GM19468 (cell line): ENCODE results near the gene PLEKHA6.
"Not testable (repeated sequence)": the region's sequence is repeated elsewhere in the genome, so short reads cannot be mapped to it uniquely, and the experiment has no call there.

Source experiments
- ATAC-seq: cut with Tn5 transposase; IDR thresholded peaks from one replicate; pipeline ENCODE4 v1.9.1; 2021; ENCODE audit warnings: mild to moderate bottlenecking, moderate library complexity, moderate number of reproducible peaks; ENCODE audit not compliant: unreplicated experiment; ENCODE audit errors: extremely low read depth

Gene PLEKHA6

DNA sequence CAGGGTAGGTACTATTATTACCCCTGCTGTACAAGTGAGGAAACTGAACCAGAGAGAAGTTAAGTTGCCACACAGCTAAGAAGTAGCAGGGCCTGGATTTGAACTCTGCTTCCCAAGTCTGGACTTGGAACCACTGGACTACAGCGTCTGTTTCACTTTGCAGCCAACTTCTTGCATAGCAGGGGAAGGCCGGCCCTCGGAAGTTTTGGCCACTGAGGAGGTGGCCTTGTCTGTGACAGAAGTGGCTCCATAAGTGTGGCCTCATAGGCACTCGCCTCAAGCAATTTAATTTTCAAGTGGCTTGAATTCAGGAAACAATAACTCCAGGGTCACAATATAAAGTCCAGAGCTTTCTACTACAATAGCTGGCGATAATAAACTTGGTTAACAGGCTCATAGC, 41.4 kb downstream of the PLEKHA6 start:
- ATAC-seq = no peak

DNA sequence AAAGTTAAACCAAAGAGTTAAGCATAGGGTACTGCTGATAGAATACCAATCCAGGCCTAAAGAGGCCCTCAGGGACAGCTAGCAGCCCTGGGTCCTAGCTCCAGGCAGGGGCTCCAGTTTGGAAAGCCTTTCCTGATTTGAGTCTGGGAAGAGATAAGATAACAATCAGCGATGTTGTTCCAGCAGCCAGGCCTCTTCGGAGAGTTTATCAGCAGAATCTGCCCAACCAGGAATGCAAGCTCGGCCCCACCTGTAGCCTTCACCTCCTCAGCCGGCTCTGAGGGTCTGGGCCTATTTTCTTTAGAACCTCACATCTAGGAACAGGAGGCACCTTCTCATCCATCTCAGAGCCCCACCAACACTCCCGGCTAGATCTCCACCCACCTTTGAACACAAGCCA, 42.6 kb downstream of the PLEKHA6 start:
- ATAC-seq = no peak

DNA sequence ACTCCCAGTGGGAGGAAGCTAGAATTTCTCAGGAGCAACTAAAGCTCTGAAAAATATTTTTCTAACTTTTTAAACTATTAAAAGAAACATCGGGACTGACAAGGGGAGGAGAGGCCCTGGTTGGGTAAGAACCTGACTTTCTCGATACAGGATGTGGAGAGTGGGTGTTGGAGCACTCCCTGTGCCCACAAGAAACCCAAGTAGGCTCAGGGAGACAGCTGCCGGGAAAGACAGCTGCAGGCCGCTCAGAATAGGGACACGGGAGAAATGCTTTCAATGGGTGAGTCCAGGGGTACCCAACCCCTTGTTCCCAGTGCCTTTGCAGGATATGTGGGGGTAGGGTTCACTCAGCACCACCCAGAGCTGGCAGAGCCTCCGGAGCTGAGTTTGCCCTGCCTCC, 43.6 kb downstream of the PLEKHA6 start:
- no peak for ATAC-seq

DNA sequence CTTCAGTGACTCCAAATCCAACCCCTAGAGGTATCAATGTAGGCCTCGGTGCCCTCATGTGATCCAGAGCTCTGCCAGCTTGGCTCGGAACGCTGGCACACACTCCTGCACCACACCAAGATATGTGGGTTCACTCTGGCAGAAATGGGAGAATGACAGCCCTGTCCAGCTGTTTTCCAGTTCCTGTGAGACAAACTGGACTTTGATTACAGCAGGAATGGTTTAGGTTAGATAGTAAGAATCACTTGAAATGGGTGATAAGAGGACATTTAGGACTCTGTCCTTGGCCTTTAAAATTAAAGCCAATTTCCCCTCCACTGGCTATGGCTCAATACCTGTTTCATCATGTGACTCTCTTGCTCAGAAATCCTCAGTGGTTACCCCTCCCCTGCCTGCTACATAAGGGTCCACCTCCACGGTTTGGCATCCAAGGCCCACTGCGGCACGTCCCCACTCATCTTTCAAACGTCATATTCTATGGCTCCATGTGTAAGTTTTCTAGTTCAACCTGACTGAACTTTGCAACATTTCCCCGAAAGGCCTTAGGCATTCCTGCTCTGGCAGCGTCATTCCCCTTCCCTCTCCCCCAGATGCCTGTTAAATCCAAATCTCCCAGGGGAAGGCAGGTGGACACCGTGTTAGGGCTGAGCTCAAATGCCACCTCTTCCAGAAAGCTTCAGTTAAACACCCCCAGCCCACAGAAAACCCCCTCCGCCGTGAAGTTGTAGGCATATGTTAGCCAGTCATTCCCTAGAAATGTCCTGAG, 44.7 kb downstream of the PLEKHA6 start:
- ATAC-seq = no peak

DNA sequence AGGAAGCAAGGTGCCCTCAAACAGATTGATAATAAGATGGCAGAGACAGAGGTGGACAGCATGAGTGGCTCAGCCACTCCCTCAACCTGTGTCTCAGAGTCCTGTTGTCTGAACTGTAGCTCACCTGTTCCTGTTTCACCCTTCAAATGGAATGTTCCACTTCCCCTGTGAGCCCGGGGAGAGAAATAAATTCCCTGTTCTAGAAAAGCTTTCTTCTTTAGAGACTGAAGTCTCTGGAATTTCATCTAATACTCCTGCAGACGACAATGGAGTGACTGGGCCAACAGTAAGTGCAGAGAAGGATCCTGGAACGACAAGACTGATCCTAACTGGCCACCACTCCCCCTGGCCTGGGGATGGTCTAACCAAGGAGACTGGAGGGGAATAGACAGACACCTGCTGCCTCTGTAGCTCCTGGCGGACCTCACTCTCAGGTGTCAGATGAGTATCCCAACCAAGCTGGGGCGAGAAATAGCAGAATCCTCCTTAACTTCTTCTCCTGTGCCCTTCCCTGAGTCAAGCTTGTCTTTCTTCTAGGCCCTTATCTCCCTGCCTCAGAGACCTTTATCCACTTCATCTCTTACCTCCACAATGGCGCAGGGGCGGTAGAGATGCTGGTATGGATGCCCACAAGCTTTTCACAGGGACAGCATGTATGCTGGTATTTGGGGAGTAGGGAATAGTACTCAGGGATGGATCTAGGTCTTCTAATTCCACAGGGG, 45.4 kb downstream of the PLEKHA6 start:
- no peak for ATAC-seq

DNA sequence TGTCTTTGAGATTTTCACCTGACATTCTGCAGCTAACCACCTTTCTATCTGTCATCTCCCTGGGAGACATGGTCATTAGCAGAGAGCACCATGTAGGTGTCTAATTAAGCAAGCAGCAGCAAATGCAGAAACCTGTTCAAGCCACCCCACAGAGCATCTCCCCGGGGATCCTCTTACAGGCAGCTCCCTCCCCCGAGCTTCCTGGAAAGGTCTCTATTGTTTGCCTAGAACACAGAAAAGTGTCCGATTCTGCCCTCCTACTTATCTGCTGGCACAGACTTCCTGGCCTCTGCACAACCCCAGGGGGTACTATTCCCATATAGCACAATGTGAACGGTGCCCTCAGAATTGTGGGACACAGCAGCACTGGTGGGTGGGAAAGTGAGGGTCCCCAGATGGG, 46.1 kb downstream of the PLEKHA6 start:
- no peak for ATAC-seq

DNA sequence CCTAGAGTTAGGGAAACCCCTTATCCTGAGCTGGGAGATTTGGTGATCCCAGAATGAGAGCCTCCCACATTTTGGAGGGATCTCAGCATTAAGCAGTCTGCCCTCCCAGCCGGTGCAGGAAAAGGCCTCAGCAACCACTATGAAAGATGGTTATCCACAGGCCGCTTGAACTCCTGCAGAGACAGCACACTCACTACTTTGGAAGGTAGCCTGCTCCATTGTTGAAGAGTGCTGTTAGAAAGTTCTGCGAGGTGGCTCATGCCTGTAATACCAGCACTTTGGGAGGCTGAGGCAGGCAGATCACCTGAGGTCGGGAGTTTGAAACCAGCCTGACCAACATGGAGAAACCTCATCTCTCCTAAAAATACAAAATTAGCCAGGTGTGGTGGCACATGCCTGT, 48.8 kb downstream of the PLEKHA6 start:
- ATAC-seq = not testable (repeated sequence)

DNA sequence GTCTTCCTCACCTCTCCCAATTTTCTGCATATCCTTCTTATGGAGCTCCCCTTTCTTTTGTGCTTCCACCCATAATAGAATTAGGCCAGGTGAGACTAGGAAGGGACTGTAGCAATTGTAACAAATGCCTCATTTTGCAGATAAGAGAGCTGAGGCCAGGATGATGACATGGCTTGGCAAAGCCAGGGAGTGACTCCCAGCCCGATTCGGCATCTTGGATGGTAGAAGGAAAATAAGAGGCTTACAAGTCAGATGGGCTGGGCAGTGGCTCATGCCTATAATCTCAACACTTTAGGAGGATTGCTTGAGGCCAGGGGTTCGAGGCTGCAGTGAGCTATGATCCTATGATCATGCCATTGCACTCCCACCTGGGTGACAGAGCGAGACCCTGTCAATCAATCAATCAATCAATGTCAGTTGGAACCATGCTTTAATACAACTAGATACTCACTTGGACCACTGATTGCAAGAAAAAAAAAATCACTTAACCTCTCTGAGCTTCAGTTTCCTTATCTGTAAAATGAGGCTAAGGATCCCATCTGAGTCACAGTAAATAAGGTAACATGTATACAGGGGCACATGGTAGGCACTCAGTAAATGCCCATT, 51.6 kb downstream of the PLEKHA6 start:
- ATAC-seq = no peak

DNA sequence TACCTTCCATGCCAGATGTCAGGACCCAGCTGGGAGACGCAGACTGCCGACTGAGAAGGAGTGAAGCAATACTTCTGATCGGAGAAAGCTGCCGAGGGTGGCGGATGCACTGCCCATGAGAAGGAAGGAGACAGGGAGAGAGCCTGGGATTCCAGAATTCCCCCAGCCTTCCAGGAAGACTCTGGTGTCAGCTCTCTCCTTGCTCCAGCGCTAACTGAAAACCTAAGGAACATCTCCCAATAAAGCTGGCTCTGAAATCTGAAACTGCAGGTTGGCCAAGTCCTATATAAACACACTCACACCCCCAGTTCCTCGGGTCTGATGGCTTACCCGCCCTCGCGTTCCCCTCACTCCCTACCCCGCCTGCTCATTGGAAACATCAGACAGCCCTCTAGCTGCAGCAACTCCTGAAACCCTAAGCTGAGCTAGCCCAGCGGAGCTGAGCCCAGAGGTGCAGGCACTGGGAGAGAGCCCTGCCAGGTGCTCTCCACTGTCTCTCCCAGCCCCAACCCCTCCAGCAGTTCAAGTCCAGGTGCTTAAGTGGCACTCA, 52.3 kb downstream of the PLEKHA6 start:
- no peak for ATAC-seq

DNA sequence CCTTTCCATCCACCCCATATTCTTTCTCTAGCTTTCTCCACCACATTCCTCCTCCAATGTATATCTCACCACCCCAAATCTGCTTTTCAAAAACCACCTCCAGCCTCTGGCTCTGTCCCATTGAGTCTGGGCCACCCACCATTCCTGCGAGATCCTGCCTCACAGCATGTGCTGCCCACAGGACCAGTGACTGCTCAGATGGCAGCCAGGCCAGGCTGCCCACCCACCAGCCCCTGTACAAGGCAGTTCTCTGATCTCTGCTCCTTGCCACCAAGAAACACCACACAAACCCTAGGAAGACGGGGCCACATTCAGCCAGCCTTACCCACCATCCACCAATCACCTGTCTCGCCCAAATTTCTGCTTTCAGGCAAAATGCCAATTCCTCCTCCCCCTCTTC, 53.7 kb downstream of the PLEKHA6 start:
- ATAC-seq = no peak

DNA sequence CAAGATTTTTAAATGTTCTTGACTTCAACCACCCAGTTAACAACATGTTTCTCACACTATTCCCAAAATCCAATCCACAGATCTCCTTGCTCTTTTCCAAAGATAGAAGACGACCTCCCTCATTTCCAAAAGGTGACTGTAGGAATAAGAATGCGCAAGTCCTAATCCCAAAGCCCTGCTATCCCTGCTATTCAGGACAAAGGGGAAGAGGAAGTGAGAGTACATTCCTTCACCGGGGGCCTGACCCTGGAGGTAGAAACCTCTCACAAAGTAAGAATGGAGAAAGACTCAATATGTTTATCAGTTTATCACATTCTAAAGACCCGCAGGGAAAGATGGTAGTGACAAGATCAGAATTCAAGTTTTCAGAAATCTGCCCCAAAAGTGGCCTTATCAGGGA, 55.7 kb downstream of the PLEKHA6 start:
- no peak for ATAC-seq

DNA sequence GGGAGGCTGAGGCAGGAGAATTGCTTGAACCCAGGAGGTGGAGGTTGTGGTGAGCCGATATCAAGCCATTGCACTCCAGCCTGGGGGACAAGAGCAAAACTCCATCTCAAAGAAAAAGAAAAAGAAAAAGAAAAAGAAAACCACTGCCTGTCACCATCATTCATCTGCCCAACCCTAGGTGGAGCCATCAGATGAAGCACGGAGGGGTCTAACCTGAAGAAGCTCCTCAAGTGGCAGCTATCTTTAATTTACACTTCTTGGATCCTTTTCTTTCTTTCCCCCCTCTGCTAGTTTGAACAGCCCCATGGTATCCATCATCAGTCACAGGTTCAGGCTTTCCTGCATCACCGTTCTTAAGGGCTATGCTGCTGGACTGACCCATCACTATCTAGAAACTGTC, 57.0 kb downstream of the PLEKHA6 start:
- no peak for ATAC-seq

DNA sequence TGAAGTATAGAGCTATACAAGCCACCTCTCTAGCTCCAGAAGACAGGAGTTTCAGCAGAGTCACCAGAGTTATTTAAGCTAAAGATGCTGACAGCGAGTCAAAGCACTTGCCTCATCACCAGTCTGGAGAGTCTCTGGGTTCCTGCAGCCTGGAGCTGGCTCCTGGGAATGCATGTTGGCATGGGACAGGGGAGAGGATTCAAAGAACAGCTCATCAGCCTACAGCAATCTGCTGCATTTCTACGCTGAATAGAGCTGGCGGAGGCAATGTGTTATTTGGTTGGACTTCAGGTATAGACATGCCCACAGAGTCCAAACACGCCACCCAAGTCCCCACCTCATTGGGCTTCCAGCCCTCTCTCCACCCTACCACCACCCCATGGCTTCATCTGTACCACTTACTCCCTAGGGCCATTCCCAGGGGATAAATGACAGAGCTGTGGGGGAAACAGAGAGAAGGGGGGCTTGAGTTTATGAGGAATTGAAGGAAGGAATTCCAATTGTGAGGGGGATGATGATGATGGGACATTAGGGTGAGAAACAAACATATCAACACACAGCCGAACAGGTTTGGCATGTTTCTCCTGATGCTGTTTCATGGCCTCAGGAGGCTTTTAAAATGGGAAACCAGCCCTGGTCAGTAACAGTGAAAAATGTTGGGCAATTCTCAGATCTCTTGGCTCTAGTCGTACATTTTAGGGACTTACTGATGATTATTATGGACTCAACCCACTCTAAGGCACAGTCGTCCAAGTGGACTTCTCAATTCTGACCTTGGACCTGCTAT, 58.4 kb downstream of the PLEKHA6 start:
- no peak for ATAC-seq

DNA sequence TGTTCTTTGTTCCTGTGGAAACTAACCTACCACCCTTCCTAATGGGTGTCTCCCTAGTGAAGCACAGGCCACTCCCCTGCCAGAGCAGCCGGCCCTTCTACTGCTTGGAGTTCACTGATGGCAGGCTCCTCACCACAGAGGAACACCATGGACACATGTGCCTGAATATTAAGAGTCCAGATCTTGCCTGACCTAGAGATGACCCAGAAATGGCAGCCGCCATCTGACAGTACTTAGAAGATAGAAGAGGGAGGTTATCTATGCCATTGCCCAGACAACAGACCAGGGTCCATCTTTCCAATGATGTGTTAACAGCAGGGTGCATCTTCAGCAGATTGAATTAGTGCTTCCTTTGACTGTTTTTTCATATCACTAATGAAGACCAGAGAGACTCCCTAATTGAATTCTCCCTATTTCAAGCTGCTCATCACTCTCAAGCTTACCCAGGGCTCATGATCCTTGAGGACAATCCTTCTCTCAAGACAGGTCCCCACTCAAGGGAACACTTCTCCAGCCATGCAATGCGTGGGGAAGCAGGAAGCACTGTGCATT, 59.8 kb downstream of the PLEKHA6 start:
- ATAC-seq = no peak

DNA sequence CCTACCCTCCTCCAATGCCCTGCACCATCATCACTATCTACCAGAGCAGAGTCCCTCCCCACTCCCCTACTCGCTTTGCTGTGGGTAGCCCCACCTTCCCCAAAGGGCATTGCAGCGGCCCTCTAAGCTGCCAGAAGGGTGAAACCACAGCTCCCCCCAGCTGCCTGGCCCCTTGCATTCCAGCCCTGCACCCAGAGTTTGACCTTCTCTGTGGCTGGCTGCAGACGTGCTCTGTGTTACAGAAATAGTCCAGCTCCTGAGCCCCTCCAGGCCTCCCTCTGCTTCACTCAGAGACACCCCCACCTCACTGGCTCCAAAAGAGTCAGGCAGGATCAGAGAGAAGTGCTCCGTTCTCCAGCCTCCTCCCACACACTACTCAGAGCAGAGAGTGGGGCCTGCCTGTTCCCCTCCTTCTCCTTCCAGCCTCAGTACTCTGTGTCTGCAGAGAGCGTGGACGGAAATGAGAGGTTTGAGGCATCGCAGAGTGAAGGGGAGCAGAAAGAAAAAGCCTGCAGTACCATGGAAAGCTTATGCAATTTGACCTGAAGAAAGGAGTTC, 63.2 kb downstream of the PLEKHA6 start:
- ATAC-seq = no peak

DNA sequence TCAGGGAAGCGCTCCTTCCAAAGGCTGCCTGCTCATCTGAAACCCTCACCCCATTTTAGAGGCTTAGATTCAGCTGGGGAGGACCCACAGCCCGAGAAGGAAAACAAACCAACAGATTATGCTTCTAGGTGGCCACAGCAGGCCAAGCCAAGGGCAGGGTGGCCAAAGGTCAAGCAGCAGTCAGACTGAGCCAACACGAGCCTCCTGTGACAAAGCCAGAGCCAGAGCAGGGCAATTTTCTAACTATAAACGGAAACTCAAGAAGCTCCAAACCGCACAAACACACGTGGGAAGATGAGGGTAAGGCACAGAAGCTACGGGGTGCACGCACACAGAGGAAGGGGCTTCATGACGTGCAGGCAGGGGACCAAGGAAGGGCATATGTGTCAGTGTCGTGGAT, 64.1 kb downstream of the PLEKHA6 start:
- no peak for ATAC-seq

DNA sequence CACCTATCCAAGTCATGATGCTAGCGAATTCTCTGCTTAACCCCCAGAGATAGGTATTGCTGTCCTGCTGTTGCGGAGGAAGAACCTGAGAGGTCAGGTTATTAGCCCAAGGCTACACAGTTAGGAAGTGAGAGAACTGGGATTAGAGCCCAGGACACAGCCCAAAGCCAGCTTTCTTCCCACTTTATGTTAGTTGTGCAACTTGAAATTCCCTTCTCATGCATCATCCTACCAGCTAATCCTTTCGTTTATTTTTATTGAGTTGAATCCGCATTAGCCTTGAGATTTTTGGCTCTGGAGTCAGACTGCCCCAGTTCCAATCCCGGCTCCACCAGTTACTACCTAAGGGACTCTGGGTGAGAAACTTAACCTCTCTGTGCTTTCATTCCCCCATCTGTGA, 65.4 kb downstream of the PLEKHA6 start:
- ATAC-seq = no peak

DNA sequence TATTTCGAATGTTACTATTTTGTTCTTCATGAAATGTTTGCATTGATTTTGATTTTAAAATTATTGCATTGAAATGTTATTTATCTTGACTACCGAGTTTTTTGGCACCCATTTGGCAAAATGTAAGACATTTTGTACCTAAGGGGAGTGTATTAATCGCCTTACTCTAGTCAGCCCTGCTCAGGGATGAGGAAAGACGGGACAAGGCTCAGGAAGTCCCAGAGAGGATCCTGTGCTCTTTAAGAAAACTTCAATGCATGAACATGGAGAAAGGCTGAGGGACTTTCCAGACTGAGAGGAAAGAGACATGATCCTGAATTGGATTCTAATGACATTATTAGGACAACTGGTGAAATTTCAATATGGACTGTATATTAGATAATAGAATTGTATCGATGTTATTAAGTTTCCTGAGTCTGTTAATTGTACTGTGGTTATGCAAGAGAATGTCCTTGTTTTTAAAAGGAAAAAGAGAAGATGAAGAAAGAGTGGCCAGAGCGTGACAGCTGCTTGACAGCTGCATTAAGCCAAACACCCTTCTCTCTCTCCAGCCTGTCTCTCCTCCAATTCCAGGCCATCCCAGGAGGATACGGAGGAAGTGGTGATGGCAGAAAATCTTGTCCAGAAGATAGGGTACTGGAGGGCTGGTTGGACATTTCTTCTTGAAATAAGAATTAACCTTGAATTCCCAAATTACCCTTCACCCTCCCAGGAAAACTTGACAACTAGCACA, 66.0 kb downstream of the PLEKHA6 start:
- no peak for ATAC-seq

DNA sequence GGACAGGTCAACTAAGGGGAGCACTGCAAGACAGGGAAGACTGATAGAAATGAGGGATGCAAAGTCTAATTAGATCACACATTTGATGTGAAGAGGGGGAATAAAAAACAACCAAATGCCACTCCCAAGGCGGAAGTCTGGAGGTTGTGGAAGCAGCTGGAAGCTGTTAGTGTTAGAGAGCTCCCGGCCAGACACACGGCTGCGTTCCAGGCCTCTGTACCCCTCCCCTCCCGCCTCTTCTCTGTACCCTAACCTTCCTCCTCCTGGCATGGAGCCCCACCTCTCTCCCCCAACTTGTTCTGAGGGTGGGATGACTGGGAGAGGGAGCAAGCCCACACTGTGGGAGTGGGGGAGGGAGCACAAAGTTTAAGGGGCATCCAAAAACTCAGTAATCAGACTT, 67.0 kb downstream of the PLEKHA6 start:
- no peak for ATAC-seq
